Measurements from ENCODE around the gene EXD3.
"Not testable (repeated sequence)": the region's sequence is repeated elsewhere in the genome, so short reads cannot be mapped to it uniquely, and the experiment has no call there.

Gene EXD3

GRCh38 chr9:137331929-137332328 lies 91.0 kb downstream of the EXD3 start:
- in situ Hi-C loops (cut with MboI; ENCODE audit: low pct_unique_long_range_greater_than_20kb, low sequenced_read_pairs) = no loop called here
- DNase-seq = no peak

DNA sequence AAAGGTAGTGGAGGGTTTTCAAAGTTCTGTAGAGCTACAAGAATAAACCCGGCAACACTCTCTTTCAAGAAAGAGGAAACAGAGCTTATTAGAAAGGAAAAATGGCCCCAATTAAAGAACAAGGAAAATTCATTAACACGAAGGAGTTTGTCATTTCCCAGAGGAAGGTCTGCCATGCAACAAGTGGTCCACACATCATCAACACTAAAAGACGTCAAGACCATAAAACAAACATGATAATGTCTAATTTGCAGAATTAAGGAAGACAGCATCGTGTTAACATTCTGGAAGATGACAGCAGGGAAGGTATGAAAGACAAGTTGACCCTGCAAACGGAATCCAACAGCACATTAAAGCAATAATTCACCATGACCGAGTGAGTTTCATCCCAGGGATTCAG lies 92.3 kb downstream of the EXD3 start:
- in situ Hi-C loops (cut with MboI; ENCODE audit: low pct_unique_long_range_greater_than_20kb, low sequenced_read_pairs) = no loop called here

GRCh38 chr9:137329590-137329989 lies 93.4 kb downstream of the EXD3 start:
- in situ Hi-C loops (cut with MboI; ENCODE audit: low pct_unique_long_range_greater_than_20kb, low sequenced_read_pairs); DNase-seq: not testable (repeated sequence)

More for the DNA sequence above, 92.3 kb downstream of the EXD3 start:
- no peak for DNase-seq

DNA sequence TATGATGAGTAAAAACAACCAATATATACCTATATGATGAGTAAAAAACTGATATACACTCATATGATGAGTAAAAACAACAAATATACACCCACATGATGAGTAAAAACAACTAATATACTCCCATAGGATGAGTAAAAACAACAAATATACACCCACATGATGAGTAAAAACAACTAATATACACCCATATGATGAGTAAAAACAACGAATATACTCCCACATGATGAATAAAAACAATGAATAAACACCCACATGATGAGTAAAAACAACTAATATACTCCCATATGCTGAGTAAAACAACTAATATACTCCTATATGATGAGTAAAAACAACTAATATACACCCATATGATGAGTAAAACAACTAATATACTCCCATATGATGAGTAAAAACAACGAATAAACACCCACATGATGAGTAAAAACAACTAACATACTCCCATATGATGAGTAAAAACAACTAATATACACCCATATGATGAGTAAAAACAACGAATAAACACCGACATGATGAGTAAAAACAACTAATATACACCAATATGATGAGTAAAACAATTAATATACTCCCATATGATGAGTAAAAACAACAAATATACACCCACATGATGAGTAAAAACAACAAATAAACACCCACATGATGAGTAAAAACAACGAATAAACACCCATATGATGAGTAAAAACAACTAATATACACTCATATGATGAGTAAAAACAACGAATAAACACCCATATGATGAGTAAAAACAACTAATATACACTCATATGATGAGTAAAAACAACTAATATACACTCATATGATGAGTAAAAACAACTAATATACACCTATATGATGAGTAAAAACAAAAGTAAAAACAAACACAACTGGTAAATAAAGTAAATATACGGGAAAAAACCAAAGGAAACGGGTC lies 95.1 kb downstream of the EXD3 start:
- in situ Hi-C loops (cut with MboI; ENCODE audit: low pct_unique_long_range_greater_than_20kb, low sequenced_read_pairs); DNase-seq: not testable (repeated sequence)

DNA sequence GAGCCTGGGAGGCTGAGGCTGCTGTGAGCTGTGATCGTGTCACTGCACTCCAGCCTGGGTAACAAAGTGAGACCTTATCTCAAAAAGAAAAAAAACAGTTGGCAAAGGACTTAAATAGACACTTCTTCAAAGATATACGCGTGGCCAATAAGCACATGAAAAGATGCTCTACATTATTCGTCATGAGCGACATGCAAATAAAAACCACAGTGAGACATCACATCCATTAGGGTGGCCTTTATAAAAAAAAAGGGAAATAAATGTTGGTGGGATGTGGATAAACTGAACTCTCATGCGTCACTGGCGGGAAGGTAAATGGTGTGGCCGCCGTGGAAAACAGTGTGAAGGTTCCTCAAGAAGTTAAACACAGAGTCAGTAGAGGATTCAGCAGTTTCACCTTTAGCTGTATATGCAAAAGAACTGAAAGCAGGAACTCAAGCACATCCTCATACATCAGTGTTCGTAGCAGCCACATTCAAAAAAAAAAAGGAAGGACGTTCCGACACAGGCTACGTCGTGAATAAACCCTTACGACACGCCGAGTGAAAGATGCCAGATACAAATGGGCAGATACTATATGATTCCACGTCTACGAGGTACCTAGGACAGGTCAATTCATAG lies 96.4 kb downstream of the EXD3 start:
- in situ Hi-C loops (cut with MboI; ENCODE audit: low pct_unique_long_range_greater_than_20kb, low sequenced_read_pairs) = no loop called here
- peak; percentile 61 for DNase-seq

DNA sequence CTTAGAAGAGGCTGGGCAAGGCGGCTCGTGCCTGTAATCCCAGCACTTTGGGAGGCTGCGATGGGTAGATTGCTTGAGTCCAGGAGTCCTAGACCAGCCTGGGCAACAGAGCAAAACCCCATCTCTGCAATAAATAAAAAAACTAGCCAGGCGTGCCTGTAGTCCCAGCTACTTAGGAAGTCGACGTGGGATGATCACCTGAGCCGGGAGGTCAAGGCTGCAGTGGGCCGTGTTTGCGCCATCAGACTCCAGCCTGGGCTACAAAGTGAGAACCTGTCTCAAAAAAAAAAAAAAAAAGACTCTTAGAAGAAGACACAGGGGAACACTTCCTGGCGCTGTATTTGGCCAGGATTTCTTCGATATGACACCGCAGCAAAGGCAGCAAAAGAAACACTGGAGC lies 97.2 kb downstream of the EXD3 start:
- DNase-seq = no peak
- in situ Hi-C loops (cut with MboI; ENCODE audit: low pct_unique_long_range_greater_than_20kb, low sequenced_read_pairs) = no loop called here

- DNase-seq = no peak
- in situ Hi-C loops (cut with MboI; ENCODE audit: low pct_unique_long_range_greater_than_20kb, low sequenced_read_pairs) = no loop called here
These were observed 97.8 kb downstream of the EXD3 start for GRCh38 chr9:137325124-137325523.

- no peak for DNase-seq
- in situ Hi-C loops (cut with MboI; ENCODE audit: low pct_unique_long_range_greater_than_20kb, low sequenced_read_pairs) = no loop called here
These were observed 99.2 kb downstream of the EXD3 start for GRCh38 chr9:137323531-137324331.

DNA sequence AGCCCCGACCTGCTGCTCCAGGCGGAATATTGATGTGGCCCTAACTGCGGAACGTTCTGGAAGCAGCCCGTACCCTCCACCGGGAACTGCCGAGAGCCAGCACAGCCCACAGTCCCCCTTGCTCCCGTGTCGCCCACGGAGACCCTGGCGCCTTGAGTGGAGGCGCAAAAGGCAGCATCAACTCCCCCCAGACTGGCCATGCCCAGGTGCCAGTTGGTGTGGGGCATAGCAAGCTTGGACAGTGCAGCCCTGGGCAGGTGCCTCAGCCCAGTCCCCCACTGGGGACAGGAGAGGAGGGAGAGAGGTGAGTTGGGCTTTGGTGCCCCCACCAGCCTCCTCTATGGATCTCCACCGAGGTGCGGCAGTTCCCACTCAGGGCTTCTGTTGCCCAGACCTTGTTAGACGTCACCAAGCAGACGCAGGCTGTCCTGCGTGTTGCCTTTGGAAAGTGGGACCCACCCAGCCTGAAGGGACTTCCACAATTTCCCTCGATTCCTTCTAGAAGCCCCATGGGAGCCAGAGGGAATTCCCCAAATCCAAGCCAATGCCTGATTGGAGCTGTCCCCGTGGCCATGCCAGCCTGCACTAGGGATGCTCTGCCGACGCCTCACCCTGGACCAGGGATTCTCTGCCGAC lies 101.1 kb downstream of the EXD3 start:
- in situ Hi-C loops (cut with MboI; ENCODE audit: low pct_unique_long_range_greater_than_20kb, low sequenced_read_pairs) = no loop called here
- no peak for DNase-seq

DNA sequence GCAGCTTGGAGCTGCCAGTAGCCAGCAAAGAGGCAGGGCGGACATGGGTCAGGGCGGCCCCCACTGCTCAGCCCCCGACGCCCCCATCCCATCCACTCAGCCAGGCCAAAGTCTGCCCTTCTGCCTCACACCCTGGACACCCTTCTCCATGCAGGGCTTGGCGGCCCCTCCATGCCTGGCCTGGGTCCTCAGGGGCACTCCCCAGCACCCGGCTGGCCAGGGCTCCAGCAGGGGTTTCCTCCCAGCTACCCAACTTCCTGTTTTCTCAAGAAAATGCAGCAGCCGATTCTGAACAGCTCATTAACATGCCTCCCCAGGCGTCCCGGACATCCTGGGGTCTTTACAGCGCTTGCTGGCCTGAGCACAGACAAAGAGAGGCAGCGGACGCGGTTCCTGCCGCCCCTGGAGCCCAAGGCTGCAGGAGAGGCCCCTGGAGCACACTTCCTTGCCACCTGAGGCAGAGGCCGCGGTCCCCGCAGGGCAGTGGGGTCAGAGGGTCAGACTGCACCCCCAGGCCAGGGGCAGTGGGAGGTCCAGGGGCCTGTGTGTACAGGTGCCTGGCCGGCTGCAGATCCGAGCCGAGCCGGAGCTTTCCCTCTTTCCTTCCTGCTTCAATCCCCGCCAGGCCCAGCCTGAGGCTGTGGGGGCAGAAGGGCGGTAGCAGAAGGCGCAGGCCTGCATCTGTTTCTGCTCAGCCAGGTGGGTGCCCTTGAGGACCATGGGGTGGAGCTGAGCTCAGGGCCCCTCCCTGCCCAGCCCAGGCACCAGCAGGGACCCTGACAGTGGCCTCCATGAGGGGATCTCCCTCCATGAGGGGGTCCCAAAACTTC lies 102.2 kb downstream of the EXD3 start:
- peak; percentile 87 for DNase-seq
- in situ Hi-C loops (cut with MboI; ENCODE audit: low pct_unique_long_range_greater_than_20kb, low sequenced_read_pairs) = no loop called here

- in situ Hi-C loops (cut with MboI; ENCODE audit: low pct_unique_long_range_greater_than_20kb, low sequenced_read_pairs) = no loop called here
- DNase-seq = no peak
These were observed 103.0 kb downstream of the EXD3 start for GRCh38 chr9:137319739-137320551.

- DNase-seq = no peak
- in situ Hi-C loops (cut with MboI; ENCODE audit: low pct_unique_long_range_greater_than_20kb, low sequenced_read_pairs) = no loop called here
These were observed 103.8 kb downstream of the EXD3 start for GRCh38 chr9:137319011-137319738.

- DNase-seq = no peak
- in situ Hi-C loops (cut with MboI; ENCODE audit: low pct_unique_long_range_greater_than_20kb, low sequenced_read_pairs) = no loop called here
These were observed 104.4 kb downstream of the EXD3 start for GRCh38 chr9:137318602-137319001.

GRCh38 chr9:137317718-137318511 lies 105.0 kb downstream of the EXD3 start:
- DNase-seq = no peak
- in situ Hi-C loops (cut with MboI; ENCODE audit: low pct_unique_long_range_greater_than_20kb, low sequenced_read_pairs) = no loop called here

DNA sequence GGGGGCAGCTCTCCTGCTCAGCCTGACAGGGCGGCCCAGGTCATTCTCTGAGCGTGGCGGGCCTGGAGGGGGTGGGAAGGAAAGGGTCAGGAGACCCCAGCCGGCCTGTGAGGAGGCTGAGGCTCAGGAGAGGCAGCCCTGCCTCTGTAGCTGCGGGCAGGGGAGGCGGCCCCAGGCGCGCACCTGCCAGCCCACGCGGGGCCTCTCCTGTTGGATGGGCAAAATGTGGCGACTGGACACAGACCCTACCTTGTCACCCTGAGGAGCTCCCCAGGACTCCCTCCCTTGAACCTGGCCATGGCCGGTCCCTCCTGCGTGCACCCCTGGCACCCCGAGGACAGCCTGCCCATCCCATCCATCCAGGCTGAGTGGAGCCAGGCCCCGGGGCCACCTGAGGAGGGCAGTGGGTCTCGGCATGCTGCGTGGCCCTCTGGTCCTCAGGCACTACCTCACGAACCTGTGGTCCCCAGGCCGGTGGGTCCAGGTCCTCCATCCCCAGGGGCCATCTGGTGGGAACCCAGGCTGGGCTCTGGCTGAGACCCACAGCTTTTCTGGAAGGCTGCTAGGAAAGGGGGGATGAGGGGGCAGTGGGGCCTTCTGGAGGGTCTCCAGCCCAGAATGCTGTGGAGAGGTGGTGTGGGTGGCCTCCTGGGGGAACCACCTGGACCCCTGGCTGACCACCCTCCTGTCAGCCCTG lies 105.8 kb downstream of the EXD3 start:
- in situ Hi-C loops (cut with MboI; ENCODE audit: low pct_unique_long_range_greater_than_20kb, low sequenced_read_pairs) = no loop called here
- DNase-seq = no peak
